K562 (cell line): ENCODE measurements around the gene GAB1. TPM values are rescaled to one million over a fixed set of nuclear protein-coding genes. Genes with fewer than 3 reads are reported as not detected.

Experiments used
- ATAC-seq: fragments of 200-7000 bp; cut with Tn5 transposase; 3 replicates; pipeline ENCODE4 v1.9.1; 2020; ENCODE audit warnings: moderate library complexity
- BruUV-seq: library from RNA; stranded (reverse); fragments of 400-500 nt; replicated peaks from 2 replicates; lab custom pipeline; 2021; lab: Mats Ljungman, UMichigan
- CTCF ChIA-PET: fragments of 300-600 bp; formaldehyde crosslinking; extraction: SDS; loops from one replicate; lab custom pipeline; 2021; ENCODE audit warnings: low intra/inter-chr PET ratio; lab: Yijun Ruan, JAX
- POLR2A ChIA-PET: fragments of 300-600, 350-650 bp; sonication (Branson Sonifier 250); formaldehyde crosslinking; extraction: SDS; loops from one replicate; lab custom pipeline; 2021; ENCODE audit warnings: antibody characterized with exemption, inconsistent platforms; lab: Yijun Ruan, JAX
- DNase-seq, 4 experiments: peaks; one replicate each; pipeline versions ENCODE4 v3.0.0 to v3.0.0-alpha.2; 2011 to 2018; ENCODE audit warnings: low spot score in 3 of 4, mixed read lengths in 3 of 4; ENCODE audit errors: extremely low read depth in 1 of 4
- FAIRE-seq: peaks from 2 replicates; lab custom pipeline; 2011; peaks lifted over from hg19 to GRCh38; lab: Jason Lieb, UNC
- H2AFZ ChIP-seq: 2 replicates; pipeline ENCODE4 v1.6.0; 2011; ENCODE audit warnings: low read depth, low read length, control low read depth, inconsistent platforms
- H3K27ac ChIP-seq: fragments of 200-600 bp; 3 replicates; pipeline ENCODE4 v1.8.0; 2011; ENCODE audit warnings: low read depth, mild to moderate bottlenecking, control low read depth, inconsistent platforms, low read length, moderate library complexity, mixed read lengths; ENCODE audit errors: extremely low read depth
- H3K27me3 ChIP-seq, 2 experiments: fragments of 300-600 bp in 1 of 2; 2 replicates in 1 of 2; 3 replicates in 1 of 2; pipeline versions ENCODE4 v1.6.0 to v1.8.0; 2011; ENCODE audit warnings: inconsistent platforms in 2 of 2, low read length in 2 of 2, mild to moderate bottlenecking in 1 of 2, mixed read lengths in 1 of 2, moderate library complexity in 1 of 2; ENCODE audit not compliant: control insufficient read depth in 2 of 2, insufficient read depth in 2 of 2
- H3K36me3 ChIP-seq: fragments of 300-600 bp; 3 replicates; pipeline ENCODE4 v1.8.0; 2011; ENCODE audit warnings: mild to moderate bottlenecking, low read length, inconsistent platforms; ENCODE audit not compliant: control insufficient read depth, insufficient read depth
- H3K4me1 ChIP-seq, 2 experiments: fragments of 200-600 bp in 1 of 2; replicated peaks in 1 of 2; 2 replicates in 1 of 2; 3 replicates in 1 of 2; pipeline versions ENCODE4 v1.5.1 to v1.8.0; 2011; ENCODE audit warnings: inconsistent platforms in 2 of 2, low read length in 2 of 2, mild to moderate bottlenecking in 1 of 2, mixed read lengths in 1 of 2, moderate library complexity in 1 of 2; ENCODE audit not compliant: control insufficient read depth in 2 of 2, insufficient read depth in 2 of 2
- H3K4me2 ChIP-seq: 2 replicates; pipeline ENCODE4 v1.6.1; 2011; ENCODE audit warnings: low read length, control low read depth, inconsistent platforms, mixed read lengths; ENCODE audit not compliant: insufficient read depth
- H3K4me3 ChIP-seq: fragments of 200-600 bp; sonication (generic), shearing (Covaris generic); 2 replicates; pipeline ENCODE4 v1.5.1; 2016; ENCODE audit warnings: control low read depth, inconsistent platforms
- H3K79me2 ChIP-seq: fragments of 200-600 bp; 3 replicates; pipeline ENCODE4 v1.8.0; 2011; ENCODE audit warnings: low read length, inconsistent platforms; ENCODE audit not compliant: control insufficient read depth, insufficient read depth
- H3K9ac ChIP-seq, 2 experiments: 2 replicates each; pipeline versions ENCODE4 v1.6.0 to v1.6.1; 2011; ENCODE audit warnings: low read depth in 2 of 2, low read length in 2 of 2, control low read depth in 1 of 2, inconsistent platforms in 1 of 2, mild to moderate bottlenecking in 1 of 2, mixed read lengths in 1 of 2; ENCODE audit not compliant: insufficient read depth in 1 of 2
- H3K9me1 ChIP-seq: one replicate; pipeline ENCODE4 v1.6.0; 2011; ENCODE audit warnings: inconsistent platforms, mild to moderate bottlenecking, low read length, moderate library complexity; ENCODE audit not compliant: control insufficient read depth, insufficient read depth
- H3K9me3 ChIP-seq: replicated peaks from 2 replicates; pipeline ENCODE4 v1.5.1; 2011; ENCODE audit warnings: low read depth, low read length, inconsistent platforms; ENCODE audit not compliant: control insufficient read depth, insufficient read depth
- H4K20me1 ChIP-seq: replicated peaks from 2 replicates; pipeline ENCODE4 v1.6.1; 2011; ENCODE audit warnings: low read length, inconsistent platforms, mixed read lengths; ENCODE audit not compliant: control insufficient read depth, insufficient read depth
- CCAR2 ChIP-seq: fragments of 200-400 bp; formaldehyde crosslinking; IDR thresholded peaks from 2 replicates; pipeline ENCODE4 v1.6.1; 2017; ENCODE audit warnings: mild to moderate bottlenecking, low read depth, low read length
- E2F3 ChIP-seq: fragments of 250-450 bp; sonication (Bioruptor Pico); IDR thresholded peaks from 2 replicates; pipeline ENCODE4 v1.4.0; 2020; ENCODE audit warnings: mild to moderate bottlenecking
- ESRRA ChIP-seq: fragments of 450-650 bp; IDR thresholded peaks from 2 replicates; pipeline ENCODE4 v1.6.1; 2014; ENCODE audit warnings: low read depth, mild to moderate bottlenecking, moderate library complexity, borderline replicate concordance
- FOXA1 ChIP-seq: fragments of 450-650 bp; IDR thresholded peaks from 2 replicates; pipeline ENCODE4 v1.6.1; 2016; ENCODE audit warnings: mild to moderate bottlenecking, borderline replicate concordance
- HES1 ChIP-seq: fragments of 450-650 bp; IDR thresholded peaks from 2 replicates; pipeline ENCODE4 v1.6.1; 2016; ENCODE audit warnings: low read depth, mild to moderate bottlenecking, moderate library complexity
- KAT7 ChIP-seq: sonication (generic); formaldehyde crosslinking; IDR thresholded peaks from 2 replicates; pipeline ENCODE4 v1.8.0; 2022; ENCODE audit warnings: missing genetic modification reagents, mild to moderate bottlenecking, borderline replicate concordance
- MAZ ChIP-seq, 2 experiments: fragments of 450-650 bp in 1 of 2; sonication (generic) in 1 of 2; formaldehyde crosslinking; IDR thresholded peaks in 1 of 2; conservative IDR thresholded peaks in 1 of 2; 2 replicates each; pipeline versions ENCODE4 v1.4.0 to v1.5.0; 2020; ENCODE audit warnings: mild to moderate bottlenecking in 1 of 2, missing genetic modification reagents in 1 of 2
- MECOM ChIP-seq: fragments of 250-450 bp; sonication (Bioruptor Pico); IDR thresholded peaks from 2 replicates; pipeline ENCODE4 v1.8.0; 2022; ENCODE audit warnings: inconsistent platforms
- NBN ChIP-seq: fragments of 450-650 bp; IDR thresholded peaks from 2 replicates; pipeline ENCODE4 v1.6.1; 2016; ENCODE audit warnings: low read depth, mild to moderate bottlenecking
- NFATC3 ChIP-seq: fragments of 450-650 bp; IDR thresholded peaks from 2 replicates; pipeline ENCODE4 v1.6.1; 2017; ENCODE audit warnings: mild to moderate bottlenecking
- TFAM ChIP-seq: fragments of 250-450 bp; sonication (Bioruptor Pico); conservative IDR thresholded peaks from 2 replicates; pipeline ENCODE4 v1.5.0; 2021; ENCODE audit warnings: mild to moderate bottlenecking, moderate library complexity
- ZNF589 ChIP-seq: fragments of 200-800 bp; sonication (Bioruptor generic); IDR thresholded peaks from 2 replicates; pipeline ENCODE4 v1.6.1; 2016; ENCODE audit warnings: low read depth, missing genetic modification characterization, missing compliant biosample characterization
- ZSCAN32 ChIP-seq: fragments of 450-650 bp; formaldehyde crosslinking; IDR thresholded peaks from 2 replicates; pipeline ENCODE4 v1.4.0; 2020; ENCODE audit warnings: mild to moderate bottlenecking, moderate library complexity
- WGBS: fragments of 100-300 bp; shearing (Covaris generic); methylation state at CpG from one replicate; pipeline ENCODE4 v1.1.6; 2016; ENCODE audit warnings: low coverage, mixed read lengths; ENCODE audit not compliant: insufficient coverage; ENCODE audit errors: missing lambda C conversion rate; 5-methylcytosine and 5-hydroxymethylcytosine counted together
- in situ Hi-C: fragments of 300-500 bp; cut with MboI; formaldehyde crosslinking; loops from 4 replicates; pipeline ENCODE4 v1.15.0; 2018; ENCODE audit warnings: inconsistent platforms, mixed read lengths
- intact Hi-C: fragments of 100-400 bp; cut with micrococcal nuclease; formaldehyde crosslinking; loops from 2 replicates; pipeline ENCODE4 v1.14.2; 2022
- polyA plus RNA-seq, 8 experiments: library from polyadenylated mRNA; depleted of rRNA in 4 of 8; stranded (reverse) in 5 of 8; unstranded in 3 of 8; fragments of >200 nt; fragmentation: Nextera tagmentation in 2 of 8; fragmentation: Illumina TruSeq in 1 of 8; extraction: Ambion mirVana in 2 of 8; extraction: Trizol in 1 of 8; gene quantifications; 2 replicates each; pipeline versions ENCODE4 v1.2.1 to v1.2.3, GENCODE V29; 2011 to 2014; ENCODE audit warnings: inconsistent platforms in 1 of 8, missing spikeins in 1 of 8
- total RNA-seq, 7 experiments: library from RNA; depleted of rRNA in 6 of 7; stranded (reverse); fragments of >200 nt in 6 of 7; fragmentation: Illumina TruSeq in 2 of 7; extraction: Trizol in 2 of 7; gene quantifications; 2 replicates each; pipeline versions ENCODE4 v1.2.1 to v1.2.3, GENCODE V29; 2011 to 2021; ENCODE audit warnings: low replicate concordance in 1 of 7
- TF ChIP-seq, protein P1 (sequence below): fragments of 450-650 bp; IDR thresholded peaks from 2 replicates; pipeline ENCODE4 v1.6.1; 2016; ENCODE audit warnings: missing biosample characterization, missing genetic modification characterization
- TF ChIP-seq, protein P2 (sequence below), 2 experiments: fragments of 450-650 bp; IDR thresholded peaks; 2 replicates each; pipeline ENCODE4 v1.6.1; 2016

GAB1 gene
- total and polyA plus RNA-seq, 9 of the 15 experiments (the other 6 are each of a cell fraction or from before 2014, with no cell fraction given), result 1.3 to 14.6 (median 7.5) TPM

- no peak for FAIRE-seq
- in situ Hi-C loops (no loop called here), intact Hi-C loops (no loop called here)
- 78% methylated on average over 2 of the region's 2 CpGs for WGBS
- Histone ChIP-seq H3K4me2 (no peak overlapping the region), H4K20me1 (no peaks in the 10 kb centered on the region), H3K9ac (no peak overlapping the region), H3K9me1 (no peaks in the 10 kb centered on the region), H3K27me3 (no peaks in the 10 kb centered on the region), H2AFZ (no peak overlapping the region), H3K27ac (no peak overlapping the region), H3K9me3 (no peaks in the 10 kb centered on the region), H3K36me3 (peaks cover 12% of the 10 kb centered on the region; the same call in 2 of the 3 replicates), H3K4me1 (no peaks in the 10 kb centered on the region), H3K4me3 (no peak overlapping the region), H3K79me2 (no peaks in the 10 kb centered on the region; the same call in 2 of the 3 replicates)
- no peak for DNase-seq
- BruUV-seq, result no TSS peak
- no peak for ATAC-seq
- ChIA-PET POLR2A (no interaction called here), CTCF (no interaction called here)
- TF ChIP-seq ZSCAN32 (CRISPR knock-in tag), result no peak
- no peak for TF ChIP-seq NFATC3
- TF ChIP-seq MAZ (CRISPR knock-in tag; conservative IDR thresholded peaks at IDR 0.05 in 1 of 2, IDR thresholded peaks at IDR 0.05 in 1 of 2), result no peak
Observed at GRCh38 chr4:143420227-143420626, 83.6 kb downstream of the GAB1 start.

DNA sequence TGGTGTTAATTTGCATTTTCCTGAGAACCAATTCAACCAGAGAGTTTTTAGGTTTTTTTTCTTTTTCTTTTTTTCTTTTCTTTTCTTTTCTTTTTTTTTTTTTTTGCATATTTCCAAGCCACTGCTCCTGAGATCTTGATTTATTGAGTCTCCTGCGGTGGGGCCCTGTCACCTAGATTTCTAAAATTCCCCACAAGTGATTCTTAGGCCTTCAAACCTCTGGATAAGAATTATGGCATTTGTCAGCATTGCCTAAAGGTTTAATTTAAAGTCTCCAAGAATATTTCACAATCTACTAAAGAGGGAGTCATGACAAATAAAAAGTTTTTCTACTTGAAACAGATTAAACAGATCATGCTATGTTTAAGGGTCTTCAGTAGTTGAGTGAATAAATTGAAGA lies 84.9 kb downstream of the GAB1 start:
- H3K4me1 ChIP-seq, result no peaks in the 10 kb centered on the region
- no peaks in the 10 kb centered on the region for H3K9me3 ChIP-seq
- no peaks in the 10 kb centered on the region; the same call in 2 of the 3 replicates for H3K79me2 ChIP-seq
- H4K20me1 ChIP-seq, result no peaks in the 10 kb centered on the region
- in situ Hi-C loops, result no loop called here
- no peak overlapping the region for H2AFZ ChIP-seq
- no peaks in the 10 kb centered on the region for H3K9me1 ChIP-seq
- ChIA-PET POLR2A (no interaction called here), CTCF (no interaction called here)
- no peaks in the 10 kb centered on the region for H3K27me3 ChIP-seq
- no peak overlapping the region for H3K4me3 ChIP-seq
- H3K27ac ChIP-seq, result no peak overlapping the region
- ATAC-seq, result no peak
- DNase-seq, result no peak
- H3K9ac ChIP-seq, result no peak overlapping the region
- FAIRE-seq, result no peak
- intact Hi-C loops, result no loop called here
- BruUV-seq, result no TSS peak
- 67% methylated on average over 1 of the region's 1 CpG for WGBS
- H3K36me3 ChIP-seq, result peaks cover 10% of the 10 kb centered on the region; the same call in 2 of the 3 replicates
- H3K4me2 ChIP-seq, result no peak overlapping the region
- TF ChIP-seq KAT7 (CRISPR knock-in tag) (no peak), ZNF589 (CRISPR knock-in tag) (no peak), ESRRA (no peak), CCAR2 (no peak), FOXA1 (no peak), HES1 (no peak), MECOM (no peak), E2F3 (CRISPR knock-in tag) (no peak), NBN (no peak), TFAM (CRISPR knock-in tag) (no peak)
- TF ChIP-seq, protein P1, sequence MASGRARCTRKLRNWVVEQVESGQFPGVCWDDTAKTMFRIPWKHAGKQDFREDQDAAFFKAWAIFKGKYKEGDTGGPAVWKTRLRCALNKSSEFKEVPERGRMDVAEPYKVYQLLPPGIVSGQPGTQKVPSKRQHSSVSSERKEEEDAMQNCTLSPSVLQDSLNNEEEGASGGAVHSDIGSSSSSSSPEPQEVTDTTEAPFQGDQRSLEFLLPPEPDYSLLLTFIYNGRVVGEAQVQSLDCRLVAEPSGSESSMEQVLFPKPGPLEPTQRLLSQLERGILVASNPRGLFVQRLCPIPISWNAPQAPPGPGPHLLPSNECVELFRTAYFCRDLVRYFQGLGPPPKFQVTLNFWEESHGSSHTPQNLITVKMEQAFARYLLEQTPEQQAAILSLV (tag), result no peak
- TF ChIP-seq, protein P2, sequence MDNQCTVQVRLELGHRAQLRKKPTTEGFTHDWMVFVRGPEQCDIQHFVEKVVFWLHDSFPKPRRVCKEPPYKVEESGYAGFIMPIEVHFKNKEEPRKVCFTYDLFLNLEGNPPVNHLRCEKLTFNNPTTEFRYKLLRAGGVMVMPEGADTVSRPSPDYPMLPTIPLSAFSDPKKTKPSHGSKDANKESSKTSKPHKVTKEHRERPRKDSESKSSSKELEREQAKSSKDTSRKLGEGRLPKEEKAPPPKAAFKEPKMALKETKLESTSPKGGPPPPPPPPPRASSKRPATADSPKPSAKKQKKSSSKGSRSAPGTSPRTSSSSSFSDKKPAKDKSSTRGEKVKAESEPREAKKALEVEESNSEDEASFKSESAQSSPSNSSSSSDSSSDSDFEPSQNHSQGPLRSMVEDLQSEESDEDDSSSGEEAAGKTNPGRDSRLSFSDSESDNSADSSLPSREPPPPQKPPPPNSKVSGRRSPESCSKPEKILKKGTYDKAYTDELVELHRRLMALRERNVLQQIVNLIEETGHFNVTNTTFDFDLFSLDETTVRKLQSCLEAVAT (IDR thresholded peaks at IDR 0.05), result no peak
